Panc1 (cell line): Measurements from ENCODE around the gene NDUFS7. TPM values are rescaled to one million over a fixed set of nuclear protein-coding genes. Genes with fewer than 3 reads are reported as not detected.

Source experiments
- ATAC-seq: fragments of 200-7000 bp; cut with Tn5 transposase; 2 replicates; pipeline ENCODE4 v1.9.1; 2020; ENCODE audit warnings: mild to moderate bottlenecking, moderate library complexity
- BruUV-seq: library from RNA; stranded (reverse); fragments of 400-500 nt; replicated peaks from 2 replicates; lab custom pipeline; 2021; lab: Mats Ljungman, UMichigan
- CTCF ChIA-PET: fragments of 300-600 bp; sonication (Branson Sonifier 250); formaldehyde crosslinking; loops from one replicate; lab custom pipeline; 2022; ENCODE audit warnings: antibody characterized with exemption; lab: Charles Lee
- POLR2A ChIA-PET: fragments of 300-600 bp; sonication (Branson Sonifier 250); formaldehyde crosslinking; loops from one replicate; lab custom pipeline; 2022; ENCODE audit warnings: antibody characterized with exemption; lab: Charles Lee
- DNase-seq: peaks from one replicate; pipeline ENCODE4 v3.0.0-alpha.2; 2010; ENCODE audit warnings: low read depth, low spot score
- H3K27ac ChIP-seq: 2 replicates; pipeline ENCODE4 v1.5.1; 2011; ENCODE audit warnings: mild to moderate bottlenecking, low read length, inconsistent platforms
- H3K27me3 ChIP-seq: fragments of 200-500 bp; sonication (Bioruptor generic); 2 replicates; pipeline ENCODE4 v1.6.0; 2014; ENCODE audit warnings: low read length, inconsistent platforms; ENCODE audit not compliant: control insufficient read depth, insufficient read depth
- H3K36me3 ChIP-seq: fragments of 200-500 bp; sonication (Bioruptor generic); 2 replicates; pipeline ENCODE4 v1.5.1; 2014; ENCODE audit warnings: inconsistent platforms, mild to moderate bottlenecking, low read length, moderate library complexity; ENCODE audit not compliant: control insufficient read depth, insufficient read depth
- H3K4me1 ChIP-seq: 2 replicates; pipeline ENCODE4 v1.5.1; 2011; ENCODE audit warnings: inconsistent platforms, mild to moderate bottlenecking, low read length, moderate library complexity; ENCODE audit not compliant: control insufficient read depth, insufficient read depth
- H3K4me3 ChIP-seq, 2 experiments: 2 replicates each; pipeline ENCODE4 v1.5.1; 2011 to 2012; ENCODE audit warnings: low read depth in 2 of 2, low read length in 2 of 2, mild to moderate bottlenecking in 2 of 2, inconsistent platforms in 1 of 2, moderate library complexity in 1 of 2
- H3K9me3 ChIP-seq: fragments of 200-500 bp; sonication (Bioruptor generic); 2 replicates; pipeline ENCODE4 v1.5.1; 2014; ENCODE audit warnings: low read depth, mild to moderate bottlenecking, inconsistent platforms, low read length, moderate library complexity; ENCODE audit not compliant: control insufficient read depth, insufficient read depth
- POLR2AphosphoS5 ChIP-seq: IDR thresholded peaks from 2 replicates; pipeline ENCODE4 v1.6.1; 2012; ENCODE audit warnings: mild to moderate bottlenecking, low read depth, low read length, moderate library complexity
- SIN3A ChIP-seq: IDR thresholded peaks from 2 replicates; pipeline ENCODE4 v1.6.1; 2012; ENCODE audit warnings: low read depth, mild to moderate bottlenecking, low read length, moderate library complexity, borderline replicate concordance; ENCODE audit not compliant: insufficient read depth
- TCF7L2 ChIP-seq: IDR thresholded peaks from 2 replicates; pipeline ENCODE4 v1.6.1; 2011; ENCODE audit warnings: mild to moderate bottlenecking, low read depth, low read length, inconsistent platforms
- in situ Hi-C: cut with HindIII; loops from 2 replicates; pipeline ENCODE4 v1.10.0; 2016; ENCODE audit warnings: low sequenced_read_pairs, low pct_unique_long_range_greater_than_20kb
- intact Hi-C: fragments of 100-400 bp; cut with micrococcal nuclease; formaldehyde crosslinking; loops from one replicate; pipeline ENCODE4 v1.10.0; 2022; ENCODE audit not compliant: unreplicated experiment
- total RNA-seq: library from RNA; stranded (reverse); gene quantifications from one replicate; pipeline ENCODE4 v1.2.1, GENCODE V29; 2021; ENCODE audit not compliant: unreplicated experiment
- TF ChIP-seq, protein P1 (sequence below): fragments of 450-650 bp; IDR thresholded peaks from 2 replicates; pipeline ENCODE4 v1.5.1; 2017; ENCODE audit warnings: mild to moderate bottlenecking
- TF ChIP-seq, protein P2 (sequence below), 2 experiments: IDR thresholded peaks; 2 replicates each; pipeline ENCODE4 v1.6.1; 2011 to 2012; ENCODE audit warnings: low read depth in 2 of 2, control low read depth in 1 of 2, low read length in 1 of 2, mild to moderate bottlenecking in 1 of 2, moderate library complexity in 1 of 2; ENCODE audit not compliant: insufficient read depth in 1 of 2

NDUFS7 gene
- total RNA-seq, 1 experiment from 2014 or later, result 73.0 TPM

DNA sequence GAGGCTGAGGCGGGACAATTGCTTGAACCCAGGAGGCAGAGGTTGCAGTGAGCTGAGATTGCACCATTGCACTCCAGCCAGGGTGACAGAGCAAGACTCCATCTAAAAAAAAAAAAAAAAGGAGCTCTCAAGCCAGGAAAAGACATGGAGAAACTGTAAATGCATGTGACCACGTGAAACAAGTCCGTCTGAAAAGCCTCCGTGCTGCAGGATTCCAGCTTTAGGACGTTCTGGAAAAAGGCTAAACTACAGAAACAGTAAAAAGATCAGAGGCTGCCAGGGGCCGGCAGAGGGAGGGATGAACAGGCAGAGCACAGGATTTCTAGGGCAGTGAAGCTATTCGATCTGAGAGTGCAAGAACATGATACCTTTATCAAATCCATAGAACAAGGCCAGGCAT is 40.7 kb upstream of the NDUFS7 start:
- ChIA-PET POLR2A (no interaction called here), CTCF (interaction anchor here (0.6 to 0.7 kb wide), 2 partner anchors 22 to 33 kb away, joined by 3 to 5 read pairs; no protein-coding TSS in a partner anchor)
- H3K4me1 ChIP-seq, result no peaks in the 10 kb centered on the region
- BruUV-seq, result no TSS peak
- in situ Hi-C loops (no loop called here), intact Hi-C loops (no loop called here)
- H3K27ac ChIP-seq, result no peak overlapping the region
- DNase-seq, result no peak
- H3K36me3 ChIP-seq, result no peaks in the 10 kb centered on the region
- no peak for ATAC-seq
- no peaks in the 10 kb centered on the region for H3K9me3 ChIP-seq
- no peak overlapping the region for H3K4me3 ChIP-seq
- TF ChIP-seq, protein P1, sequence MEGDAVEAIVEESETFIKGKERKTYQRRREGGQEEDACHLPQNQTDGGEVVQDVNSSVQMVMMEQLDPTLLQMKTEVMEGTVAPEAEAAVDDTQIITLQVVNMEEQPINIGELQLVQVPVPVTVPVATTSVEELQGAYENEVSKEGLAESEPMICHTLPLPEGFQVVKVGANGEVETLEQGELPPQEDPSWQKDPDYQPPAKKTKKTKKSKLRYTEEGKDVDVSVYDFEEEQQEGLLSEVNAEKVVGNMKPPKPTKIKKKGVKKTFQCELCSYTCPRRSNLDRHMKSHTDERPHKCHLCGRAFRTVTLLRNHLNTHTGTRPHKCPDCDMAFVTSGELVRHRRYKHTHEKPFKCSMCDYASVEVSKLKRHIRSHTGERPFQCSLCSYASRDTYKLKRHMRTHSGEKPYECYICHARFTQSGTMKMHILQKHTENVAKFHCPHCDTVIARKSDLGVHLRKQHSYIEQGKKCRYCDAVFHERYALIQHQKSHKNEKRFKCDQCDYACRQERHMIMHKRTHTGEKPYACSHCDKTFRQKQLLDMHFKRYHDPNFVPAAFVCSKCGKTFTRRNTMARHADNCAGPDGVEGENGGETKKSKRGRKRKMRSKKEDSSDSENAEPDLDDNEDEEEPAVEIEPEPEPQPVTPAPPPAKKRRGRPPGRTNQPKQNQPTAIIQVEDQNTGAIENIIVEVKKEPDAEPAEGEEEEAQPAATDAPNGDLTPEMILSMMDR, result no peak
- TF ChIP-seq POLR2AphosphoS5 (no peak), TCF7L2 (no peak), SIN3A (no peak)
- TF ChIP-seq, protein P2, sequence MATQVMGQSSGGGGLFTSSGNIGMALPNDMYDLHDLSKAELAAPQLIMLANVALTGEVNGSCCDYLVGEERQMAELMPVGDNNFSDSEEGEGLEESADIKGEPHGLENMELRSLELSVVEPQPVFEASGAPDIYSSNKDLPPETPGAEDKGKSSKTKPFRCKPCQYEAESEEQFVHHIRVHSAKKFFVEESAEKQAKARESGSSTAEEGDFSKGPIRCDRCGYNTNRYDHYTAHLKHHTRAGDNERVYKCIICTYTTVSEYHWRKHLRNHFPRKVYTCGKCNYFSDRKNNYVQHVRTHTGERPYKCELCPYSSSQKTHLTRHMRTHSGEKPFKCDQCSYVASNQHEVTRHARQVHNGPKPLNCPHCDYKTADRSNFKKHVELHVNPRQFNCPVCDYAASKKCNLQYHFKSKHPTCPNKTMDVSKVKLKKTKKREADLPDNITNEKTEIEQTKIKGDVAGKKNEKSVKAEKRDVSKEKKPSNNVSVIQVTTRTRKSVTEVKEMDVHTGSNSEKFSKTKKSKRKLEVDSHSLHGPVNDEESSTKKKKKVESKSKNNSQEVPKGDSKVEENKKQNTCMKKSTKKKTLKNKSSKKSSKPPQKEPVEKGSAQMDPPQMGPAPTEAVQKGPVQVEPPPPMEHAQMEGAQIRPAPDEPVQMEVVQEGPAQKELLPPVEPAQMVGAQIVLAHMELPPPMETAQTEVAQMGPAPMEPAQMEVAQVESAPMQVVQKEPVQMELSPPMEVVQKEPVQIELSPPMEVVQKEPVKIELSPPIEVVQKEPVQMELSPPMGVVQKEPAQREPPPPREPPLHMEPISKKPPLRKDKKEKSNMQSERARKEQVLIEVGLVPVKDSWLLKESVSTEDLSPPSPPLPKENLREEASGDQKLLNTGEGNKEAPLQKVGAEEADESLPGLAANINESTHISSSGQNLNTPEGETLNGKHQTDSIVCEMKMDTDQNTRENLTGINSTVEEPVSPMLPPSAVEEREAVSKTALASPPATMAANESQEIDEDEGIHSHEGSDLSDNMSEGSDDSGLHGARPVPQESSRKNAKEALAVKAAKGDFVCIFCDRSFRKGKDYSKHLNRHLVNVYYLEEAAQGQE (IDR thresholded peaks at IDR 0.05; ENCODE audit: insufficient read depth in 1 of 2, low read depth in 2 of 2, low read length in 1 of 2), result no peak
- H3K27me3 ChIP-seq, result no peaks in the 10 kb centered on the region

DNA sequence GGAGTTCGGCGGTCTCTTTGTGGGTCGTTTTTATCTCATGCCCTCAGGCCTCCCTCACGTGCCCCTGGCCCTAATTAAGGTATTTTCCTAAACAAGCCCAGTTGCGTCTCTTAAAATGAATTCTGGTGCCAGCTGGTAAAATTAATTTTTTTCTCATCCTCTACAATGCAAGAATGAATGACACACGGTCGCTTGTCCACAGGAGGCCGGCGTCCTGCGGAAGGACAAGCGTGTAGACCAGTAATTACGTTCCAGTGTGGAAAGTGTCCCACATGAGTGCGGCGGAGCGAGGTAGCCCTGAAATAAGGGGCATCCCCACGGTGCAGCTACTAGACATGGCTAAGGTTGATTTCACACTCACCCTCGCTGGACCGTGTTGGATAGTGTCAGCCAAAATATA is 34.5 kb upstream of the NDUFS7 start:
- H3K4me1 ChIP-seq, result peaks cover 4% of the 10 kb centered on the region; the same call in 1 of the 2 replicates
- H3K9me3 ChIP-seq, result no peaks in the 10 kb centered on the region
- intact Hi-C loops, result no loop called here
- H3K27me3 ChIP-seq, result no peaks in the 10 kb centered on the region
- H3K4me3 ChIP-seq, result no peak overlapping the region
- ChIA-PET POLR2A (no interaction called here), CTCF (no interaction called here)
- TF ChIP-seq SIN3A (no peak), POLR2AphosphoS5 (no peak), TCF7L2 (no peak)
- TF ChIP-seq, protein P1, result no peak
- TF ChIP-seq, protein P2 (IDR thresholded peaks at IDR 0.05; ENCODE audit: insufficient read depth in 1 of 2, low read depth in 2 of 2, low read length in 1 of 2), result no peak
- H3K36me3 ChIP-seq, result no peaks in the 10 kb centered on the region
- DNase-seq (no peak), ATAC-seq (no peak)
- H3K27ac ChIP-seq, result no peak overlapping the region
- in situ Hi-C loops, result no loop called here
- BruUV-seq, result no TSS peak
